Uterus (tissue), 4 donors: ENCODE results near the gene PTDSS2. TPM values are rescaled to one million over a fixed set of nuclear protein-coding genes. Genes with fewer than 3 reads are reported as not detected.

Source experiments
- DNase-seq, 2 donors: peaks; one replicate each; pipeline ENCODE4 v3.0.0-alpha.2; 2019 to 2020
- H3K27ac ChIP-seq, 2 donors: fragments of 200-600 bp; sonication (generic); 1 replicate in 1 of 2; 2 replicates in 1 of 2; pipeline ENCODE4 v1.5.1; 2016 to 2018
- H3K27me3 ChIP-seq, 2 donors: fragments of 200-600 bp; sonication (generic); one replicate each; pipeline ENCODE4 v1.5.1; 2018 to 2019; ENCODE audit warnings: control low read depth in 1 of 2
- H3K36me3 ChIP-seq, 2 donors: fragments of 200-600 bp; sonication (generic); one replicate each; pipeline ENCODE4 v1.5.1; 2019; ENCODE audit warnings: control low read depth in 1 of 2
- H3K4me1 ChIP-seq, 2 donors: fragments of 200-600 bp; sonication (generic); one replicate each; pipeline ENCODE4 v1.5.1; 2018 to 2019; ENCODE audit warnings: control low read depth in 1 of 2
- H3K4me3 ChIP-seq, 2 donors: fragments of 200-600 bp; sonication (generic); 1 replicate in 1 of 2; 2 replicates in 1 of 2; pipeline ENCODE4 v1.5.1; 2018 to 2019; ENCODE audit warnings: mild to moderate bottlenecking in 1 of 2
- H3K9me3 ChIP-seq, 2 donors: fragments of 200-600 bp; sonication (generic); one replicate each; pipeline ENCODE4 v1.5.1; 2019; ENCODE audit warnings: control low read depth in 1 of 2
- CTCF ChIP-seq, 4 experiments: fragments of 200-600 bp in 2 of 4; fragments of 450-650 bp in 2 of 4; sonication (generic) in 2 of 4; IDR thresholded peaks; one replicate each; pipeline ENCODE4 v1.5.1; 2016 to 2019; ENCODE audit warnings: antibody characterized with exemption in 4 of 4, mild to moderate bottlenecking in 2 of 4, moderate library complexity in 1 of 4
- POLR2A ChIP-seq, 2 donors: fragments of 450-650 bp; IDR thresholded peaks; one replicate each; pipeline ENCODE4 v1.6.1; 2016; ENCODE audit warnings: antibody characterized with exemption in 2 of 2, mild to moderate bottlenecking in 1 of 2, moderate library complexity in 1 of 2
- intact Hi-C: fragments of 100-400 bp; cut with DNase I; formaldehyde crosslinking; loops from one replicate; pipeline ENCODE4 v1.15.1; 2023; ENCODE audit warnings: low total_unique reads
- total RNA-seq, 4 donors: library from RNA; depleted of rRNA in 3 of 4; stranded (reverse); fragments of >200 nt in 3 of 4; gene quantifications; one replicate each; pipeline versions ENCODE4 v1.1.0 to v1.2.4, GENCODE V29; 2014 to 2023
- donor health status: DM: yes; HTN: yes; CAD: no.

The PTDSS2 gene
- total RNA-seq, 4 donors from 2014 or later: 20.7 to 43.7 (median 22.8) TPM

GRCh38 chr11:473962-474785 lies 24.1 kb downstream of the PTDSS2 start:
- H3K27me3 ChIP-seq: no peaks in the 10 kb centered on the region
- H3K4me1 ChIP-seq: peaks cover 0 to 7% of the 10 kb centered on the region in 2 donors
- TF ChIP-seq CTCF (IDR thresholded peaks at IDR 0.05) (no peak), POLR2A (IDR thresholded peaks at IDR 0.05) (no peak)
- intact Hi-C loops: no loop called here
- no peaks in the 10 kb centered on the region for H3K9me3 ChIP-seq
- no peaks in the 10 kb centered on the region for H3K36me3 ChIP-seq
- DNase-seq: no peak
- H3K27ac ChIP-seq: no peak overlapping the region
- no peak overlapping the region for H3K4me3 ChIP-seq

GRCh38 chr11:474914-475506 lies 24.9 kb downstream of the PTDSS2 start:
- TF ChIP-seq CTCF (IDR thresholded peaks at IDR 0.05) (no peak), POLR2A (IDR thresholded peaks at IDR 0.05) (no peak)
- no peaks in the 10 kb centered on the region for H3K9me3 ChIP-seq
- H3K27ac ChIP-seq: no peak overlapping the region
- no peaks in the 10 kb centered on the region for H3K36me3 ChIP-seq
- DNase-seq: no peak
- H3K4me1 ChIP-seq: peaks cover 0 to 5% of the 10 kb centered on the region in 2 donors
- H3K4me3 ChIP-seq: no peak overlapping the region
- H3K27me3 ChIP-seq: no peaks in the 10 kb centered on the region
- intact Hi-C loops: no loop called here

- Histone ChIP-seq H3K27me3 (no peaks in the 10 kb centered on the region), H3K4me3 (no peak overlapping the region), H3K4me1 (no peaks in the 10 kb centered on the region), H3K9me3 (no peaks in the 10 kb centered on the region), H3K36me3 (no peaks in the 10 kb centered on the region), H3K27ac (no peak overlapping the region)
- DNase-seq: no peak
- TF ChIP-seq CTCF (IDR thresholded peaks at IDR 0.05) (no peak), POLR2A (IDR thresholded peaks at IDR 0.05) (no peak)
- intact Hi-C loops: no loop called here
Measured at GRCh38 chr11:475941-476340, 25.9 kb downstream of the PTDSS2 start.

- DNase-seq: no peak
- no peaks in the 10 kb centered on the region for H3K36me3 ChIP-seq
- H3K27me3 ChIP-seq: no peaks in the 10 kb centered on the region
- H3K9me3 ChIP-seq: no peaks in the 10 kb centered on the region
- TF ChIP-seq CTCF (IDR thresholded peaks at IDR 0.05) (no peak), POLR2A (IDR thresholded peaks at IDR 0.05) (no peak)
- intact Hi-C loops: no loop called here
- H3K27ac ChIP-seq: no peak overlapping the region
- H3K4me1 ChIP-seq: no peaks in the 10 kb centered on the region
- no peak overlapping the region for H3K4me3 ChIP-seq
Measured at GRCh38 chr11:476416-476815, 26.3 kb downstream of the PTDSS2 start.

- no peaks in the 10 kb centered on the region for H3K36me3 ChIP-seq
- no peak for DNase-seq
- intact Hi-C loops: no loop called here
- no peak for TF ChIP-seq POLR2A (IDR thresholded peaks at IDR 0.05)
- TF ChIP-seq CTCF (IDR thresholded peaks at IDR 0.05): no peak
- H3K27ac ChIP-seq: no peak overlapping the region
- H3K27me3 ChIP-seq: no peaks in the 10 kb centered on the region
- H3K4me1 ChIP-seq: no peaks in the 10 kb centered on the region
- H3K4me3 ChIP-seq: no peak overlapping the region
- no peaks in the 10 kb centered on the region for H3K9me3 ChIP-seq
Measured at GRCh38 chr11:477052-477715, 27.1 kb downstream of the PTDSS2 start.
